Neural progenitor cell (in vitro differentiated cells): ENCODE results near the gene ATP8B4.
"Not testable (repeated sequence)": the region's sequence is repeated elsewhere in the genome, so short reads cannot be mapped to it uniquely, and the experiment has no call there.

Experiments
- CTCF ChIP-seq: fragments of 200-600 bp; sonication (generic); IDR thresholded peaks from 2 replicates; pipeline ENCODE4 v1.5.1; 2017; ENCODE audit warnings: antibody characterized with exemption, mild to moderate bottlenecking
- EZH2 ChIP-seq: fragments of 200-600 bp; sonication (generic); IDR thresholded peaks from 2 replicates; pipeline ENCODE4 v1.6.1; 2017; ENCODE audit warnings: antibody characterized with exemption, mild to moderate bottlenecking, moderate library complexity

DNA sequence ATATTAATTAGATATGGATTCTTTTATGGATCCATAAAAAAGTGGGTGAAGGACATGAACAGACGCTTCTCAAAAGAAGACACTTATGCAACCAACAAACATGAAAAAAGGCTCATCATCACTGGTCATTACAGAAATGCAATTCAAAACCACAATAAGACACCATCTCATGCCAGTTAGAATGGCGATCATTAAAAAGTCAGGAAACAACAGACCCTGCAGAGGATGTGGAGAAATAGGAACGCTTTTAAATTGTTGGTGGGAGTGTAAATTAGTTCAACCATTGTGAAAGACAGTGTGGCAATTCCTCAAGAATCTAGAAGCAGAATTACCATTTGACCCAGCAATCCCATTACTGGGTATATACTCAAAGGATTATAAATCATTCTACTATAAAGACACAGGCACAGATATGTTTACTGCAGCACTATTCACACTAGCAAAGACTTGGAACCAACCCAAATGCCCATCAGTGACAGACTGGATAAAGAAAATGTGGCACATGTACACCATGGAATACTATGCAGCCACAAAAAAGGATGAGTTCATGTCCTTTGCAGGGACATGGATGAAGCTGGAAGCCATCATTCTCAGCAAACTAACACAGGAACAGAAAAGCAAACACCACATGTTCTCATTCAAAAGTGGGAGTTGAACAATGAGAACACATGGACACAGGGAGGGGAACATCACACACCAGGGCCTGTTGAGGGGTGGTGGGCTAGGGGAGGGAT lies 13.4 kb upstream of the ATP8B4 start:
- not testable (repeated sequence) for TF ChIP-seq CTCF, EZH2
